OCI-LY1 (cell line): ENCODE data around the gene PLCD3.
A peak's percentile ranks its signal among the peaks of the same experiment; 100 is the strongest.

Experiments used
- H2AFZ ChIP-seq: fragments of 200-600 bp; sonication (generic), shearing (Covaris generic); 2 replicates; pipeline ENCODE4 v1.6.0; 2014; ENCODE audit warnings: antibody characterized with exemption, mild to moderate bottlenecking, low read length
- H3F3A ChIP-seq: fragments of 200-600 bp; sonication (generic), shearing (Covaris generic); 2 replicates; pipeline ENCODE4 v1.6.0; 2014; ENCODE audit warnings: mild to moderate bottlenecking, antibody characterized with exemption, low read length, moderate library complexity; ENCODE audit not compliant: insufficient read depth
- H3K27ac ChIP-seq: fragments of 200-600 bp; sonication (generic); 2 replicates; pipeline ENCODE4 v1.5.1; 2014; ENCODE audit warnings: low read length, mixed run types, mild to moderate bottlenecking, low read depth; ENCODE audit not compliant: poor library complexity, severe bottlenecking
- H3K27me3 ChIP-seq: fragments of 200-600 bp; sonication (generic); 2 replicates; pipeline ENCODE4 v1.6.0; 2014; ENCODE audit warnings: antibody characterized with exemption, mild to moderate bottlenecking, low read length, moderate library complexity; ENCODE audit not compliant: insufficient read depth
- H3K36me3 ChIP-seq: fragments of 200-600 bp; sonication (generic); 2 replicates; pipeline ENCODE4 v1.6.1; 2014; ENCODE audit warnings: mild to moderate bottlenecking, antibody characterized with exemption, low read length, moderate library complexity, mixed read lengths; ENCODE audit not compliant: insufficient read depth
- H3K4me1 ChIP-seq: fragments of 200-600 bp; sonication (generic); 2 replicates; pipeline ENCODE4 v1.5.1; 2014; ENCODE audit warnings: mild to moderate bottlenecking, low read length, moderate library complexity; ENCODE audit not compliant: insufficient read depth, severe bottlenecking
- H3K4me2 ChIP-seq: fragments of 200-600 bp; sonication (generic), shearing (Covaris generic); 2 replicates; pipeline ENCODE4 v1.6.1; 2014; ENCODE audit warnings: low read length
- H3K4me3 ChIP-seq: fragments of 200-600 bp; sonication (generic); 2 replicates; pipeline ENCODE4 v1.5.1; 2014; ENCODE audit warnings: low read length, low read depth, mild to moderate bottlenecking, mixed read lengths; ENCODE audit not compliant: poor library complexity, severe bottlenecking
- H3K79me2 ChIP-seq: fragments of 200-600 bp; shearing (Covaris generic); 2 replicates; pipeline ENCODE4 v1.6.1; 2016; ENCODE audit warnings: mixed run types, low read length, mixed read lengths; ENCODE audit not compliant: insufficient read depth
- H3K9ac ChIP-seq: fragments of 200-600 bp; sonication (generic), shearing (Covaris generic); 2 replicates; pipeline ENCODE4 v1.6.1; 2014; ENCODE audit warnings: mild to moderate bottlenecking, low read length, mixed read lengths
- H3K9me2 ChIP-seq: fragments of 200-600 bp; sonication (generic), shearing (Covaris generic); 2 replicates; pipeline ENCODE4 v1.6.1; 2014; ENCODE audit warnings: low read depth, mild to moderate bottlenecking, low read length, mixed read lengths
- H3K9me3 ChIP-seq: fragments of 200-600 bp; shearing (Covaris generic); 2 replicates; pipeline ENCODE4 v1.6.1; 2014; ENCODE audit warnings: low read length, mixed read lengths
- H4K20me1 ChIP-seq: fragments of 200-600 bp; sonication (generic), shearing (Covaris generic); 2 replicates; pipeline ENCODE4 v1.6.0; 2016; ENCODE audit warnings: mild to moderate bottlenecking, low read length; ENCODE audit not compliant: insufficient read depth
- CTCF ChIP-seq: fragments of 200-600 bp; sonication (generic), shearing (Covaris generic); IDR thresholded peaks from 2 replicates; pipeline ENCODE4 v1.5.1; 2017; ENCODE audit warnings: mild to moderate bottlenecking, antibody characterized with exemption, low read length, moderate library complexity, mixed read lengths
- EZH2 ChIP-seq: fragments of 200-600 bp; sonication (generic), shearing (Covaris generic); IDR thresholded peaks from 2 replicates; pipeline ENCODE4 v1.8.0; 2017; ENCODE audit warnings: borderline replicate concordance, mixed run types, mild to moderate bottlenecking, antibody characterized with exemption, low read length, moderate library complexity, mixed read lengths

PLCD3 gene

GRCh38 chr17:45132320-45132571 is at the start of gene PLCD3:
Gene PLCD3 (minus strand): TSS chr17:45132515. CDS start chr17:45132410, 105 bp downstream.
- H4K20me1 ChIP-seq, result no peaks in the 10 kb centered on the region
- no peaks in the 10 kb centered on the region for H3K9me3 ChIP-seq
- no peak within 1 kb of the TSS for H3K27ac ChIP-seq
- no peak for TF ChIP-seq EZH2
- no peak for TF ChIP-seq CTCF
- H3K79me2 ChIP-seq, result no peaks in the 10 kb centered on the region
- peaks cover 17% of the 10 kb centered on the region for H3K4me1 ChIP-seq
- H3K27me3 ChIP-seq, result no peaks in the 10 kb centered on the region
- peak within 1 kb of the TSS; percentile 65 for H3K4me3 ChIP-seq
- H3K36me3 ChIP-seq, result no peaks in the 10 kb centered on the region
- no peak within 1 kb of the TSS for H2AFZ ChIP-seq
- H3K9me2 ChIP-seq, result no peaks in the 10 kb centered on the region
- peak within 1 kb of the TSS; percentile 51; the same call in 1 of the 2 replicates for H3K9ac ChIP-seq
- H3K4me2 ChIP-seq, result peak within 1 kb of the TSS; percentile 92
- no peaks in the 10 kb centered on the region for H3F3A ChIP-seq

GRCh38 chr17:45177563-45177962 is 45.2 kb upstream of the PLCD3 start:
- Histone ChIP-seq H4K20me1 (no peaks in the 10 kb centered on the region), H3K9me2 (no peaks in the 10 kb centered on the region), H3K4me1 (peaks cover 6% of the 10 kb centered on the region), H3F3A (no peaks in the 10 kb centered on the region), H3K27me3 (no peaks in the 10 kb centered on the region), H2AFZ (no peak overlapping the region), H3K4me3 (no peak overlapping the region), H3K27ac (no peak overlapping the region), H3K4me2 (no peak overlapping the region), H3K36me3 (no peaks in the 10 kb centered on the region), H3K9me3 (no peaks in the 10 kb centered on the region), H3K79me2 (no peaks in the 10 kb centered on the region), H3K9ac (no peak overlapping the region)
- TF ChIP-seq EZH2, result no peak
- no peak for TF ChIP-seq CTCF

GRCh38 chr17:45175759-45176115 is 43.4 kb upstream of the PLCD3 start:
- H3K4me3 ChIP-seq, result no peak overlapping the region
- no peak overlapping the region for H3K27ac ChIP-seq
- no peak overlapping the region for H3K4me2 ChIP-seq
- H3K36me3 ChIP-seq, result no peaks in the 10 kb centered on the region
- no peaks in the 10 kb centered on the region for H3K79me2 ChIP-seq
- peaks cover 15% of the 10 kb centered on the region for H3K4me1 ChIP-seq
- TF ChIP-seq EZH2 (no peak), CTCF (no peak)
- no peak overlapping the region for H2AFZ ChIP-seq
- no peaks in the 10 kb centered on the region for H3K9me3 ChIP-seq
- 0 out of 2 replicates have a peak, but pooled peaks cover 2% of the 10 kb centered on the region for H3F3A ChIP-seq
- no peak overlapping the region for H3K9ac ChIP-seq
- no peaks in the 10 kb centered on the region for H3K27me3 ChIP-seq
- no peaks in the 10 kb centered on the region for H4K20me1 ChIP-seq
- no peaks in the 10 kb centered on the region for H3K9me2 ChIP-seq
